Measurements from ENCODE around the gene MIOS.

MIOS gene

GRCh38 chr7:7566651-7567611 is at the start of gene MIOS:
MIOS (plus strand) TSS chr7:7566884; CDS start chr7:7572476, 5,592 bp downstream.
- DNase-seq (ENCODE audit: extremely low spot score, insufficient read length, low read depth) (peak; percentile 83), FAIRE-seq (peak; percentile 80)

- DNase-seq (ENCODE audit: extremely low spot score, insufficient read length, low read depth) = no peak
- no peak for FAIRE-seq
Observed at GRCh38 chr7:7517754-7518153, 48.9 kb upstream of the MIOS start.

GRCh38 chr7:7519056-7519455 is 47.6 kb upstream of the MIOS start:
- DNase-seq (ENCODE audit: extremely low spot score, insufficient read length, low read depth) = no peak
- no peak for FAIRE-seq

GRCh38 chr7:7519528-7519927 is 47.2 kb upstream of the MIOS start:
- DNase-seq (ENCODE audit: extremely low spot score, insufficient read length, low read depth) (no peak), FAIRE-seq (no peak)

GRCh38 chr7:7521259-7521658 is 45.4 kb upstream of the MIOS start:
- FAIRE-seq (no peak), DNase-seq (ENCODE audit: extremely low spot score, insufficient read length, low read depth) (no peak)

GRCh38 chr7:7522421-7522820 is 44.3 kb upstream of the MIOS start:
- no peak for DNase-seq (ENCODE audit: extremely low spot score, insufficient read length, low read depth)
- no peak for FAIRE-seq

- FAIRE-seq = peak; percentile 12
- DNase-seq (ENCODE audit: extremely low spot score, insufficient read length, low read depth) = no peak
Observed at GRCh38 chr7:7524121-7524520, 42.6 kb upstream of the MIOS start.

- no peak for DNase-seq (ENCODE audit: extremely low spot score, insufficient read length, low read depth)
- FAIRE-seq = no peak
Observed at GRCh38 chr7:7526006-7526405, 40.7 kb upstream of the MIOS start.

- no peak for FAIRE-seq
- no peak for DNase-seq (ENCODE audit: extremely low spot score, insufficient read length, low read depth)
Observed at GRCh38 chr7:7527047-7527446, 39.6 kb upstream of the MIOS start.

- no peak for FAIRE-seq
- DNase-seq (ENCODE audit: extremely low spot score, insufficient read length, low read depth) = no peak
Observed at GRCh38 chr7:7529328-7529727, 37.4 kb upstream of the MIOS start.

GRCh38 chr7:7533831-7534430 is 32.8 kb upstream of the MIOS start:
- FAIRE-seq (no peak), DNase-seq (ENCODE audit: extremely low spot score, insufficient read length, low read depth) (no peak)

GRCh38 chr7:7535691-7536090 is 31.0 kb upstream of the MIOS start, which contains the start of gene COL28A1:
COL28A1 (minus strand) TSS chr7:7535873; CDS start chr7:7532875, 2,998 bp downstream.
- DNase-seq (ENCODE audit: extremely low spot score, insufficient read length, low read depth) (no peak), FAIRE-seq (no peak)

GRCh38 chr7:7536396-7537019 is 30.2 kb upstream of the MIOS start:
- FAIRE-seq (no peak), DNase-seq (ENCODE audit: extremely low spot score, insufficient read length, low read depth) (no peak)

- no peak for FAIRE-seq
Observed at GRCh38 chr7:7537711-7538110, 29.0 kb upstream of the MIOS start.

GRCh38 chr7:7539152-7539551 is 27.5 kb upstream of the MIOS start:
- DNase-seq (ENCODE audit: extremely low spot score, insufficient read length, low read depth) (no peak), FAIRE-seq (no peak)

More at GRCh38 chr7:7537711-7538110, 29.0 kb upstream of the MIOS start:
- no peak for DNase-seq (ENCODE audit: extremely low spot score, insufficient read length, low read depth)

- FAIRE-seq = no peak
Observed at GRCh38 chr7:7539711-7540110, 27.0 kb upstream of the MIOS start.

GRCh38 chr7:7542251-7542835 is 24.3 kb upstream of the MIOS start:
- DNase-seq (ENCODE audit: extremely low spot score, insufficient read length, low read depth) (no peak), FAIRE-seq (no peak)

More at GRCh38 chr7:7539711-7540110, 27.0 kb upstream of the MIOS start:
- no peak for DNase-seq (ENCODE audit: extremely low spot score, insufficient read length, low read depth)

- FAIRE-seq (no peak), DNase-seq (ENCODE audit: extremely low spot score, insufficient read length, low read depth) (no peak)
Observed at GRCh38 chr7:7548407-7548806, 18.3 kb upstream of the MIOS start.

- FAIRE-seq (no peak), DNase-seq (ENCODE audit: extremely low spot score, insufficient read length, low read depth) (no peak)
Observed at GRCh38 chr7:7550663-7551062, 16.0 kb upstream of the MIOS start.

GRCh38 chr7:7552199-7552598 is 14.5 kb upstream of the MIOS start:
- DNase-seq (ENCODE audit: extremely low spot score, insufficient read length, low read depth) (no peak), FAIRE-seq (no peak)

Measured in GM18507 (cell line).